ENCODE results near the gene DOC2B.
A peak's percentile ranks its signal among the peaks of the same experiment; 100 is the strongest.

The DOC2B gene

GRCh38 chr17:144936-145670 is 36.3 kb downstream of the DOC2B start:
- Histone ChIP-seq H2BK5ac (ENCODE audit: low read length) (no peak overlapping the region), H4K91ac (ENCODE audit: low read depth, low read length, poor library complexity) (no peak overlapping the region), H3K4me3 (ENCODE audit: low read length in 2 of 2) (no peak overlapping the region), H3K36me3 (replicated peaks in 1 of 2; ENCODE audit: control insufficient read depth in 2 of 2, insufficient read depth in 2 of 2, low read length in 2 of 2) (no peaks in the 10 kb centered on the region), H2BK120ac (ENCODE audit: low read depth, low read length) (no peak overlapping the region), H4K8ac (ENCODE audit: low read depth, low read length) (no peak overlapping the region), H3K4ac (ENCODE audit: low read length) (no peak overlapping the region), H3K4me2 (ENCODE audit: insufficient read depth, low read length, poor library complexity, severe bottlenecking) (no peak overlapping the region), H3K27me3 (ENCODE audit: control insufficient read depth in 3 of 3, insufficient read depth in 3 of 3, low read depth in 1 of 3, low read length in 3 of 3) (peaks cover 0 to 9% (median 8%) of the 10 kb centered on the region in 3 experiments), H3K79me1 (ENCODE audit: low read depth, low read length) (no peaks in the 10 kb centered on the region), H3K9me3 (replicated peaks in 1 of 2; ENCODE audit: control insufficient read depth in 2 of 2, insufficient read depth in 1 of 2, low read depth in 1 of 2, low read length in 2 of 2) (no peaks in the 10 kb centered on the region), H3K4me1 (ENCODE audit: control insufficient read depth in 2 of 2, insufficient read depth in 1 of 2, low read depth in 1 of 2, low read length in 2 of 2) (peaks cover 0 to 3% of the 10 kb centered on the region in 2 donors), H2BK12ac (ENCODE audit: low read length) (no peak overlapping the region), H3K18ac (ENCODE audit: low read length) (peak overlapping the region; percentile 45), H3K27ac (replicated peaks; ENCODE audit: low read length) (no peak overlapping the region), H2BK15ac (ENCODE audit: low read length) (peak overlapping the region; percentile 96), H3K14ac (ENCODE audit: low read length) (no peak overlapping the region), H2AK5ac (ENCODE audit: low read depth, low read length) (no peak overlapping the region), H3K23ac (ENCODE audit: low read depth, low read length, poor library complexity) (no peak overlapping the region), H2AFZ (ENCODE audit: low read length) (no peak overlapping the region), H3K9ac (ENCODE audit: low read depth, low read length, poor library complexity) (peak overlapping the region; percentile 73)
- no CpG with 5 or more reads among the region's 7 CpGs for WGBS, 2 donors (ENCODE audit: extremely low coverage in 2 of 2, insufficient read length in 2 of 2, insufficient replicate concordance in 1 of 2)
- no peak for DNase-seq (ENCODE audit: low spot score)

GRCh38 chr17:143785-144281 is 37.6 kb downstream of the DOC2B start:
- Histone ChIP-seq H3K14ac (ENCODE audit: low read length) (no peak overlapping the region), H4K8ac (ENCODE audit: low read depth, low read length) (no peak overlapping the region), H3K79me1 (ENCODE audit: low read depth, low read length) (no peaks in the 10 kb centered on the region), H2BK15ac (ENCODE audit: low read length) (no peak overlapping the region), H2BK120ac (ENCODE audit: low read depth, low read length) (no peak overlapping the region), H3K27ac (replicated peaks; ENCODE audit: low read length) (no peak overlapping the region), H3K4me1 (ENCODE audit: control insufficient read depth in 2 of 2, insufficient read depth in 1 of 2, low read depth in 1 of 2, low read length in 2 of 2) (peaks cover 0 to 3% of the 10 kb centered on the region in 2 donors), H3K36me3 (replicated peaks in 1 of 2; ENCODE audit: control insufficient read depth in 2 of 2, insufficient read depth in 2 of 2, low read length in 2 of 2) (no peaks in the 10 kb centered on the region), H2BK5ac (ENCODE audit: low read length) (no peak overlapping the region), H4K91ac (ENCODE audit: low read depth, low read length, poor library complexity) (no peak overlapping the region), H3K23ac (ENCODE audit: low read depth, low read length, poor library complexity) (no peak overlapping the region), H3K9ac (ENCODE audit: low read depth, low read length, poor library complexity) (no peak overlapping the region), H3K27me3 (ENCODE audit: control insufficient read depth in 3 of 3, insufficient read depth in 3 of 3, low read depth in 1 of 3, low read length in 3 of 3) (peaks cover 0 to 9% (median 8%) of the 10 kb centered on the region in 3 experiments), H3K4me2 (ENCODE audit: insufficient read depth, low read length, poor library complexity, severe bottlenecking) (no peak overlapping the region), H2BK12ac (ENCODE audit: low read length) (no peak overlapping the region), H3K9me3 (replicated peaks in 1 of 2; ENCODE audit: control insufficient read depth in 2 of 2, insufficient read depth in 1 of 2, low read depth in 1 of 2, low read length in 2 of 2) (no peaks in the 10 kb centered on the region), H2AK5ac (ENCODE audit: low read depth, low read length) (no peak overlapping the region), H3K4me3 (ENCODE audit: low read length in 2 of 2) (no peak overlapping the region), H3K18ac (ENCODE audit: low read length) (no peak overlapping the region), H3K4ac (ENCODE audit: low read length) (no peak overlapping the region), H2AFZ (ENCODE audit: low read length) (no peak overlapping the region)
- no CpG with 5 or more reads among the region's 44 CpGs for WGBS, 2 donors (ENCODE audit: extremely low coverage in 2 of 2, insufficient read length in 2 of 2, insufficient replicate concordance in 1 of 2)
- DNase-seq (ENCODE audit: low spot score), result peak; percentile 75

- H3K27me3 ChIP-seq (ENCODE audit: control insufficient read depth in 3 of 3, insufficient read depth in 3 of 3, low read depth in 1 of 3, low read length in 3 of 3), result peaks cover 0 to 9% (median 8%) of the 10 kb centered on the region in 3 experiments
- H3K18ac ChIP-seq (ENCODE audit: low read length), result no peak overlapping the region
- no peak overlapping the region for H4K91ac ChIP-seq (ENCODE audit: low read depth, low read length, poor library complexity)
- H3K4me2 ChIP-seq (ENCODE audit: insufficient read depth, low read length, poor library complexity, severe bottlenecking), result no peak overlapping the region
- H3K9me3 ChIP-seq (replicated peaks in 1 of 2; ENCODE audit: control insufficient read depth in 2 of 2, insufficient read depth in 1 of 2, low read depth in 1 of 2, low read length in 2 of 2), result no peaks in the 10 kb centered on the region
- no peak overlapping the region for H2AK5ac ChIP-seq (ENCODE audit: low read depth, low read length)
- no peak overlapping the region for H3K23ac ChIP-seq (ENCODE audit: low read depth, low read length, poor library complexity)
- H2BK12ac ChIP-seq (ENCODE audit: low read length), result no peak overlapping the region
- H2BK5ac ChIP-seq (ENCODE audit: low read length), result no peak overlapping the region
- no peak overlapping the region for H3K4me3 ChIP-seq (ENCODE audit: low read length in 2 of 2)
- H3K14ac ChIP-seq (ENCODE audit: low read length), result no peak overlapping the region
- H3K79me1 ChIP-seq (ENCODE audit: low read depth, low read length), result no peaks in the 10 kb centered on the region
- H3K4me1 ChIP-seq (ENCODE audit: control insufficient read depth in 2 of 2, insufficient read depth in 1 of 2, low read depth in 1 of 2, low read length in 2 of 2), result peaks cover 0 to 3% of the 10 kb centered on the region in 2 donors
- no peak overlapping the region for H2AFZ ChIP-seq (ENCODE audit: low read length)
- H3K9ac ChIP-seq (ENCODE audit: low read depth, low read length, poor library complexity), result no peak overlapping the region
- WGBS, 2 donors (ENCODE audit: extremely low coverage in 2 of 2, insufficient read length in 2 of 2, insufficient replicate concordance in 1 of 2), result no CpG with 5 or more reads among the region's 23 CpGs
- DNase-seq (ENCODE audit: low spot score), result no peak
- H2BK15ac ChIP-seq (ENCODE audit: low read length), result no peak overlapping the region
- H3K4ac ChIP-seq (ENCODE audit: low read length), result no peak overlapping the region
- H2BK120ac ChIP-seq (ENCODE audit: low read depth, low read length), result no peak overlapping the region
- no peak overlapping the region for H3K27ac ChIP-seq (replicated peaks; ENCODE audit: low read length)
- no peak overlapping the region for H4K8ac ChIP-seq (ENCODE audit: low read depth, low read length)
- H3K36me3 ChIP-seq (replicated peaks in 1 of 2; ENCODE audit: control insufficient read depth in 2 of 2, insufficient read depth in 2 of 2, low read length in 2 of 2), result no peaks in the 10 kb centered on the region
Observed at GRCh38 chr17:142876-143784, 38.3 kb downstream of the DOC2B start.

Measured in neuronal stem cell (in vitro differentiated cells).